Subcutaneous adipose tissue (tissue), 4 donors: Measurements from ENCODE around the gene FAM83G. TPM values are rescaled to one million over a fixed set of nuclear protein-coding genes. Genes with fewer than 3 reads are reported as not detected.

ENCODE experiments used
- CTCF ChIP-seq: fragments of 450-650 bp; IDR thresholded peaks from one replicate; pipeline ENCODE4 v1.5.1; 2016; ENCODE audit warnings: low read depth, mild to moderate bottlenecking, control low read depth, antibody characterized with exemption, moderate library complexity
- total RNA-seq, 4 donors: library from RNA; depleted of rRNA; stranded (reverse); fragments of >200 nt; gene quantifications; one replicate each; pipeline ENCODE4 v1.1.0, GENCODE V29; 2016

FAM83G gene
- total RNA-seq, 4 donors from 2014 or later: 1.1 to 5.5 (median 2.9) TPM

- no peak for TF ChIP-seq CTCF
These were observed 53.3 kb downstream of the FAM83G start for GRCh38 chr17:18950944-18951905.

GRCh38 chr17:18950346-18950745, 54.2 kb downstream of the FAM83G start:
- TF ChIP-seq CTCF: no peak

- TF ChIP-seq CTCF: no peak
These were observed 55.0 kb downstream of the FAM83G start for GRCh38 chr17:18949566-18949965.

- no peak for TF ChIP-seq CTCF
These were observed 56.0 kb downstream of the FAM83G start for GRCh38 chr17:18948476-18949006.

- no peak for TF ChIP-seq CTCF
These were observed 56.7 kb downstream of the FAM83G start for GRCh38 chr17:18947866-18948265.

GRCh38 chr17:18946536-18946935, 58.0 kb downstream of the FAM83G start:
- no peak for TF ChIP-seq CTCF

GRCh38 chr17:18944646-18945045, 59.9 kb downstream of the FAM83G start:
- TF ChIP-seq CTCF: no peak
